H9 (cell line): Measurements from ENCODE around the gene SLC26A6. TPM values are rescaled to one million over a fixed set of nuclear protein-coding genes. Genes with fewer than 3 reads are reported as not detected.

ENCODE experiments used
- DNase-seq: peaks from one replicate; pipeline ENCODE4 v3.0.0-alpha.2; 2017
- H2AFZ ChIP-seq: one replicate; pipeline ENCODE4 v1.6.1; 2013; ENCODE audit warnings: mild to moderate bottlenecking, low read length, control low read depth, moderate library complexity
- H2AK5ac ChIP-seq: 2 replicates; pipeline ENCODE4 v1.6.1; 2013; ENCODE audit warnings: low read length, control low read depth, mixed read lengths; ENCODE audit not compliant: insufficient read length
- H2BK120ac ChIP-seq: one replicate; pipeline ENCODE4 v1.6.1; 2013; ENCODE audit warnings: low read depth, mild to moderate bottlenecking, low read length, control low read depth, inconsistent platforms; ENCODE audit not compliant: poor library complexity, severe bottlenecking
- H2BK12ac ChIP-seq: 2 replicates; pipeline ENCODE4 v1.6.1; 2013; ENCODE audit warnings: low read length, control low read depth, mixed read lengths, low read depth; ENCODE audit not compliant: insufficient read length
- H2BK15ac ChIP-seq: 2 replicates; pipeline ENCODE4 v1.6.1; 2013; ENCODE audit warnings: low read depth, low read length, control low read depth
- H2BK20ac ChIP-seq: one replicate; pipeline ENCODE4 v1.6.1; 2013; ENCODE audit warnings: low read depth, mild to moderate bottlenecking, low read length, control low read depth, inconsistent platforms; ENCODE audit not compliant: poor library complexity, severe bottlenecking
- H2BK5ac ChIP-seq: 2 replicates; pipeline ENCODE4 v1.6.1; 2013; ENCODE audit warnings: low read length, control low read depth, mixed read lengths; ENCODE audit not compliant: insufficient read length
- H3K14ac ChIP-seq: 2 replicates; pipeline ENCODE4 v1.6.1; 2013; ENCODE audit warnings: low read length, control low read depth; ENCODE audit not compliant: insufficient read depth
- H3K18ac ChIP-seq: 2 replicates; pipeline ENCODE4 v1.6.1; 2013; ENCODE audit warnings: low read depth, mild to moderate bottlenecking, mixed read lengths, low read length, control low read depth; ENCODE audit not compliant: insufficient read length
- H3K23ac ChIP-seq: 2 replicates; pipeline ENCODE4 v1.6.1; 2013; ENCODE audit warnings: low read length, control low read depth, mixed read lengths, low read depth; ENCODE audit not compliant: insufficient read length
- H3K23me2 ChIP-seq: 2 replicates; pipeline ENCODE4 v1.6.1; 2013; ENCODE audit warnings: low read depth, mild to moderate bottlenecking, mixed read lengths, low read length, control low read depth; ENCODE audit not compliant: insufficient read length, poor library complexity, severe bottlenecking
- H3K27ac ChIP-seq: 2 replicates; pipeline ENCODE4 v1.5.1; 2013; ENCODE audit warnings: low read length, control low read depth, mixed read lengths, low read depth; ENCODE audit not compliant: insufficient read length
- H3K27me3 ChIP-seq: 2 replicates; pipeline ENCODE4 v1.6.1; 2013; ENCODE audit warnings: low read length, control low read depth, inconsistent platforms; ENCODE audit not compliant: insufficient read depth
- H3K4ac ChIP-seq: 2 replicates; pipeline ENCODE4 v1.6.1; 2013; ENCODE audit warnings: low read depth, mild to moderate bottlenecking, control low read depth, inconsistent platforms, low read length, moderate library complexity
- H3K4me1 ChIP-seq: 2 replicates; pipeline ENCODE4 v1.6.1; 2013; ENCODE audit warnings: low read length, control low read depth, inconsistent platforms; ENCODE audit not compliant: insufficient read depth
- H3K4me2 ChIP-seq: 2 replicates; pipeline ENCODE4 v1.6.1; 2013; ENCODE audit warnings: low read length, control low read depth, mixed read lengths; ENCODE audit not compliant: insufficient read length, insufficient read depth
- H3K56ac ChIP-seq: 2 replicates; pipeline ENCODE4 v1.6.1; 2013; ENCODE audit warnings: low read depth, mild to moderate bottlenecking, mixed read lengths, low read length, control low read depth; ENCODE audit not compliant: insufficient read length
- H3K79me1 ChIP-seq: 2 replicates; pipeline ENCODE4 v1.6.1; 2013; ENCODE audit warnings: low read depth, mild to moderate bottlenecking, moderate library complexity, low read length, control low read depth, inconsistent platforms; ENCODE audit not compliant: insufficient read depth, poor library complexity, severe bottlenecking
- H3K79me2 ChIP-seq: 2 replicates; pipeline ENCODE4 v1.6.1; 2013; ENCODE audit warnings: low read length, control low read depth, inconsistent platforms; ENCODE audit not compliant: insufficient read depth
- H3K9ac ChIP-seq: 2 replicates; pipeline ENCODE4 v1.6.1; 2013; ENCODE audit warnings: low read length, control low read depth, mixed read lengths; ENCODE audit not compliant: insufficient read length; ENCODE audit errors: extremely low read depth
- H3K9me3 ChIP-seq: one replicate; pipeline ENCODE4 v1.6.1; 2013; ENCODE audit warnings: low read depth, low read length, inconsistent platforms; ENCODE audit not compliant: control insufficient read depth
- H3T11ph ChIP-seq: one replicate; pipeline ENCODE4 v1.6.1; 2013; ENCODE audit warnings: mild to moderate bottlenecking, low read length, control low read depth, inconsistent platforms
- H4K20me1 ChIP-seq: one replicate; pipeline ENCODE4 v1.6.1; 2013; ENCODE audit not compliant: control insufficient read depth, insufficient read length, insufficient read depth
- H4K5ac ChIP-seq: 2 replicates; pipeline ENCODE4 v1.6.1; 2013; ENCODE audit warnings: low read depth, mild to moderate bottlenecking, mixed read lengths, low read length, control low read depth; ENCODE audit not compliant: insufficient read length
- H4K8ac ChIP-seq: replicated peaks from 2 replicates; pipeline ENCODE4 v1.6.1; 2013; ENCODE audit warnings: low read length, control low read depth, mixed read lengths, low read depth; ENCODE audit not compliant: insufficient read length
- H4K91ac ChIP-seq: 2 replicates; pipeline ENCODE4 v1.6.1; 2013; ENCODE audit warnings: low read depth, mild to moderate bottlenecking, moderate library complexity, mixed read lengths, low read length, control low read depth; ENCODE audit not compliant: insufficient read length
- H3K27ac Mint-ChIP-seq, 3 experiments: 2 replicates in 2 of 3; 3 replicates in 1 of 3; pipeline ENCODE4 v1.8.0; 2020 to 2021; ENCODE audit warnings: mixed read lengths in 3 of 3, mild to moderate bottlenecking in 1 of 3, moderate library complexity in 1 of 3
- H3K27me3 Mint-ChIP-seq: 2 replicates; pipeline ENCODE4 v1.8.0; 2021; ENCODE audit warnings: low read depth, mild to moderate bottlenecking, moderate library complexity, mixed read lengths
- H3K36me3 Mint-ChIP-seq, 3 experiments: 2 replicates in 2 of 3; 3 replicates in 1 of 3; pipeline ENCODE4 v1.8.0; 2020 to 2021; ENCODE audit warnings: low read depth in 3 of 3, mixed read lengths in 3 of 3; ENCODE audit not compliant: insufficient read depth in 1 of 3
- H3K4me1 Mint-ChIP-seq, 2 experiments: 2 replicates each; pipeline ENCODE4 v1.8.0; 2020; ENCODE audit warnings: mixed read lengths in 2 of 2
- H3K4me3 Mint-ChIP-seq, 2 experiments: 2 replicates in 1 of 2; 3 replicates in 1 of 2; pipeline ENCODE4 v1.8.0; 2020 to 2021; ENCODE audit warnings: mild to moderate bottlenecking in 2 of 2, mixed read lengths in 2 of 2, moderate library complexity in 1 of 2
- H3K9me3 Mint-ChIP-seq, 2 experiments: 2 replicates in 1 of 2; 3 replicates in 1 of 2; pipeline ENCODE4 v1.8.0; 2020; ENCODE audit warnings: mild to moderate bottlenecking in 2 of 2, mixed read lengths in 2 of 2, moderate library complexity in 1 of 2
- CTCF ChIP-seq: fragments of 200-600 bp; sonication (generic); conservative IDR thresholded peaks from 3 replicates; pipeline ENCODE4 v1.8.0; 2021; ENCODE audit warnings: antibody characterized with exemption, mild to moderate bottlenecking
- WGBS: extraction: QIAGEN DNeasy Blood & Tissue Kit; methylation state at CpG from one replicate; pipeline ENCODE4 v1.1.7; 2013; ENCODE audit warnings: missing lambda C conversion rate, low lambda C conversion rate, mixed read lengths; ENCODE audit not compliant: insufficient read length; ENCODE audit errors: extremely low coverage; 5-methylcytosine and 5-hydroxymethylcytosine counted together
- total RNA-seq: library from RNA; stranded (reverse); gene quantifications from 2 replicates; pipeline ENCODE4 v1.2.1, GENCODE V29; 2021

Gene SLC26A6
- total RNA-seq, 1 experiment from 2014 or later = 61.3 TPM

- H3K4me3 Mint-ChIP-seq = no peak overlapping the region
- WGBS = no CpG with 5 or more reads among the region's 22 CpGs
These were observed 3.5 kb downstream of the SLC26A6 start for GRCh38 chr3:48631516-48632448.

More at GRCh38 chr3:48631516-48632448, 3.5 kb downstream of the SLC26A6 start:
- H3K9me3 ChIP-seq = no peaks in the 10 kb centered on the region
- no peak overlapping the region for H3K27ac ChIP-seq
- no peak overlapping the region for H4K8ac ChIP-seq
- H2AFZ ChIP-seq = no peak overlapping the region
- no peak for TF ChIP-seq CTCF
- no peaks in the 10 kb centered on the region for H3K79me2 ChIP-seq
- no peak overlapping the region for H3K9ac ChIP-seq
- H3T11ph ChIP-seq = no peak overlapping the region
- no peaks in the 10 kb centered on the region for H3K27me3 ChIP-seq
- H2BK5ac ChIP-seq = no peak overlapping the region
- H4K5ac ChIP-seq = no peak overlapping the region
- no peak for DNase-seq
- H3K23ac ChIP-seq = no peak overlapping the region
- H3K18ac ChIP-seq = no peak overlapping the region
- H2BK20ac ChIP-seq = no peak overlapping the region
- H3K4me2 ChIP-seq = no peak overlapping the region
- H3K4me1 Mint-ChIP-seq = peaks cover 14 to 16% of the 10 kb centered on the region in 2 experiments
- no peak overlapping the region for H2BK12ac ChIP-seq
- H4K20me1 ChIP-seq = no peaks in the 10 kb centered on the region
- no peak overlapping the region for H2AK5ac ChIP-seq
- no peak overlapping the region for H3K4ac ChIP-seq
- peaks cover 6% of the 10 kb centered on the region for H3K23me2 ChIP-seq
- H4K91ac ChIP-seq = no peak overlapping the region
- H3K9me3 Mint-ChIP-seq = no peaks in the 10 kb centered on the region
- peak overlapping the region in 1 of 3 experiments; percentile 92; a peak in 2 of 7 replicates for H3K27ac Mint-ChIP-seq
- H3K27me3 Mint-ChIP-seq = peaks cover under 1% of the 10 kb centered on the region
- H3K79me1 ChIP-seq = no peaks in the 10 kb centered on the region
- peaks cover 2% of the 10 kb centered on the region for H3K4me1 ChIP-seq
- H3K56ac ChIP-seq = no peak overlapping the region
- no peak overlapping the region for H2BK15ac ChIP-seq
- H3K36me3 Mint-ChIP-seq = peaks cover 38 to 64% (median 64%) of the 10 kb centered on the region in 3 experiments
- no peak overlapping the region for H2BK120ac ChIP-seq
- no peak overlapping the region for H3K14ac ChIP-seq
